Stomach (tissue), 4 donors: Measurements from ENCODE around the gene ITGB3.

Experiments used
- EP300 ChIP-seq: sonication (generic); formaldehyde crosslinking; IDR thresholded peaks from one replicate; pipeline ENCODE4 v1.6.1; 2017; ENCODE audit warnings: antibody characterized with exemption
- POLR2A ChIP-seq, 4 donors: fragments of 450-650 bp; IDR thresholded peaks; one replicate each; pipeline ENCODE4 v1.6.1; 2016; ENCODE audit warnings: antibody characterized with exemption in 4 of 4, control low read depth in 2 of 4, mild to moderate bottlenecking in 1 of 4, moderate library complexity in 1 of 4
- POLR2AphosphoS5 ChIP-seq, 3 donors: sonication (generic); formaldehyde crosslinking; IDR thresholded peaks; one replicate each; pipeline ENCODE4 v1.6.1; 2016; ENCODE audit warnings: antibody characterized with exemption in 3 of 3
- TF ChIP-seq, protein P1 (sequence below), 7 experiments: fragments of 450-650 bp in 4 of 7; fragments of 200-600 bp in 3 of 7; sonication (generic) in 3 of 7; IDR thresholded peaks; one replicate each; pipeline ENCODE4 v1.5.1; 2016 to 2019; ENCODE audit warnings: antibody characterized with exemption in 7 of 7, control low read depth in 2 of 7, mild to moderate bottlenecking in 1 of 7

DNA sequence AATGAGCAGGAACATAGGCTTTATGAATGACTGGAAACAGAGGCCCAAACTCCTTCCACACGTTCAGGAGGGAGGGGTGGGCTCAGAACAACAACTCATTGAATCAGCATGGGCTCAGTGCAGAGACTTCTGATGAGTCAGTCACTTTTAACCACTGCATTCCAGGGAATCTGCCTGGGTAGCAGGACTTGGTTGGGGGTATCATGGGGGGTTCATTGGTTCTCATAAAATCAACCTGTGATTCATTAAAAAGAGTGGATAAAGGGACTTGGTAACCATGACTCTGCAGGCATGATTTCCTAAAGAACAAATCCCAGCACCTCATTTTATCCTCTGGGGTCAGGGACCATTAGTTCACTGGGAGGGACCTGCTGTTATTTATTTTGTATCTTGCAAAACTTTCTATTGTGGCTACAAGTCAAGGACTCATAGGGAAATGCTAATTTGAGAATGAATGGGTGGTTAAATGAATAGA is 13.8 kb downstream of the ITGB3 start:
- TF ChIP-seq, protein P1, sequence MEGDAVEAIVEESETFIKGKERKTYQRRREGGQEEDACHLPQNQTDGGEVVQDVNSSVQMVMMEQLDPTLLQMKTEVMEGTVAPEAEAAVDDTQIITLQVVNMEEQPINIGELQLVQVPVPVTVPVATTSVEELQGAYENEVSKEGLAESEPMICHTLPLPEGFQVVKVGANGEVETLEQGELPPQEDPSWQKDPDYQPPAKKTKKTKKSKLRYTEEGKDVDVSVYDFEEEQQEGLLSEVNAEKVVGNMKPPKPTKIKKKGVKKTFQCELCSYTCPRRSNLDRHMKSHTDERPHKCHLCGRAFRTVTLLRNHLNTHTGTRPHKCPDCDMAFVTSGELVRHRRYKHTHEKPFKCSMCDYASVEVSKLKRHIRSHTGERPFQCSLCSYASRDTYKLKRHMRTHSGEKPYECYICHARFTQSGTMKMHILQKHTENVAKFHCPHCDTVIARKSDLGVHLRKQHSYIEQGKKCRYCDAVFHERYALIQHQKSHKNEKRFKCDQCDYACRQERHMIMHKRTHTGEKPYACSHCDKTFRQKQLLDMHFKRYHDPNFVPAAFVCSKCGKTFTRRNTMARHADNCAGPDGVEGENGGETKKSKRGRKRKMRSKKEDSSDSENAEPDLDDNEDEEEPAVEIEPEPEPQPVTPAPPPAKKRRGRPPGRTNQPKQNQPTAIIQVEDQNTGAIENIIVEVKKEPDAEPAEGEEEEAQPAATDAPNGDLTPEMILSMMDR (IDR thresholded peaks at IDR 0.05): no peak
- no peak for TF ChIP-seq POLR2A (IDR thresholded peaks at IDR 0.05)
- no peak for TF ChIP-seq EP300
- no peak for TF ChIP-seq POLR2AphosphoS5 (IDR thresholded peaks at IDR 0.05)
